Right renal cortex interstitium (tissue), 3 donors: ENCODE measurements around the gene OR4D1. TPM values are rescaled to one million over a fixed set of nuclear protein-coding genes. Genes with fewer than 3 reads are reported as not detected.
"Not testable (repeated sequence)": the region's sequence is repeated elsewhere in the genome, so short reads cannot be mapped to it uniquely, and the experiment has no call there.

ENCODE experiments used
- DNase-seq, 3 donors: peaks; one replicate each; pipeline ENCODE4 v3.0.0-alpha.2; 2013; ENCODE audit warnings: low read depth in 3 of 3, low spot score in 2 of 3
- polyA plus RNA-seq, 3 donors: library from polyadenylated mRNA; unstranded; fragments of 120-200 nt; gene quantifications; one replicate each; pipeline ENCODE4 v1.2.1, GENCODE V29; 2013; ENCODE audit not compliant: insufficient read length in 3 of 3

Gene OR4D1
- not detected for polyA plus RNA-seq

DNA sequence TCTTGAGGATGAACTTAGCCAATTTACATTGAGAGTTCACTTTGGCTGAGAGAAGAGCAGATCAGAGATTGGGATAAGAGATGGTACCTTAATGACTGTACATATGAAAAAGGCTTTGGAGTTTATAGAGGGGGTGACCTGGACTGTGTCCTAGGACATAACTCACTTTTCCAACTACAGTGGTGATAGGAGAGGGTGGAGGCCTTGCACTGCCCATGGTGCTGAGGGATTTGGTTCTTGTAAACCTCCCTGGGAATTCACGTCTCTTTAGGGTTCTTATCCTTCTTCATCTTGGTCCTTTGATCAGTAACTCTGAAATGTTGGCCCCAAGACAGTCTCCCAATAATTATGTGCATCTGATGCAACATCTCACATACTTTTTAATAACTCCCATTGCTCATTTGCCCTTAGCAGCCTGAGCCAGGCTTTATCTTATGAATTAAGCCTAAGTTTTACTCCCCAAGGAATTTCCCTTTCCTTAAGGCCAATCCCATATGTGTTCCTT, at the start of gene OR4D1:
Gene OR4D1, plus strand, starts transcription at position 455 of the 505 bp plus-strand sequence. CDS start 6,770 bp downstream, outside the sequence.
- DNase-seq: no peak

DNA sequence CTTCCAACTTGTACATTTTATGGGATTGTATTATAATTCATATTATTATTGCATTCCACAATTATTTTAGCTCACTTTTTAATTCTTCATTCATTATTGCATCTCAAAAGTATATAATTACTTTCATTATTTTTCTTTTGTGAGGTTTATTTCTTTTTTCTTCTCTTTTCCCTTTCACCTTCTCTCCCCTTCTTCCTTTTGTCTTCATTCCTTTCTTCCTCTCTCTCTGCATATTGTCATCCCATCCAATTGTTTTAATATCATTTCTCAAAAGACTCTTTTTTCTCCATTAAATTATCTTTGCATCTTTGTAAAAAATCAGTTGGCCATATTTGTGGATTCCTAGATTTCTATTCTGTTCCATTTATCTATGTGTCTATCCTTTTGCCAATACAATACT, 47.7 kb upstream of the OR4D1 start:
- DNase-seq: no peak

DNA sequence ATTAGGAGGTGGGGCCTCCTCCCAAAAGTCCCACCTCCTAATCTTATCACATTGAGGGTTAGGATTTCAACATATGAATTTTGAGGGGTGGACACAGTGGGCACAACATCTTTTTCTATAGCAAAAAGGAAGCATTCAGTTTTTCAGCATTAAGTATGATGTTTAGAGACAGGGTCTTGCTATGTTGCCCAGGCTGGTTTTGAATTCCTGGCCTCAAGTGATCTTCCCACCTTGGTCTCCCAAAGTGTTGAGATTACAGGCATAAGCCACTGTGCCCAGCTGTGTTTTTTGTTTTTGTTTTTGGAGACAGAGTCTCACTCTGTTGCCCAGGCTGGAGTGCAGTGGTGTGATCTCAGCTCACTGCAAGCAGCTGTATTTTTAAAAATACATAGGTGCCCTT, 46.3 kb upstream of the OR4D1 start:
- not testable (repeated sequence) for DNase-seq

DNA sequence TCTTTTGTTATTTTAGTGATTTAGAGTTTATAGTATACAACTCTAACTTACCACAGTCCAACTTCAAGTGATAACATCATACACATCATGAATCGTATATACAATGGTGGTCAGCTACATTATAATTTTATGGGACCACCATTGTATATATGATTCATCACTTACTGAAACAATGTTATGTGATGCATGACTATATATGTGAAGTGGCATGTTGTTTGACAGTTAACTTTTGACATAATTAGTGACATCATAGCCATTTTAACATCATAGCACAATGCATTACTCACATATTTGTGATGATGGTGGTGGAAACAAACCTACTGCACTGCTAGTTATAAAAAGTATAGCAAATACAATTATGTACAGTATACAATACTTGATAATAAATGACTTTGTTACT, 43.1 kb upstream of the OR4D1 start:
- DNase-seq: no peak

DNA sequence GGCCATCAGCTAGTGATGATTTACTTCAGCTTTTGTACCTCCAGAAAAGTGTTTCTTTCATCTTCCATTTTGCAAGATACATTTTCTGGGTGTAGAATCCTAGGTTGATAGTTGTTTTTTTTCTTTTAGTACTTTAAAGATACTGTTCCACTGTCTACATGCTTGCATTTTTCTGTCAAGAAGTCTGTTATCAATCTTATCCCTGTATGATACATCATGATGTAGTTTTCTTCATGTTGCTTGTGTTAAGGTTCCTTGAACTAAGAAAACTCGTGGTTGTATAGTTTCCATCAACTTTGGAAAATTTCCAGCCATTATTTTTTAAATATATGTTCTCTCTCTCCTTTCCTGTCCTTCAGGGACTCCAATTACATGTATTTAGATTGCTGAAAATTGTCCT, 40.9 kb upstream of the OR4D1 start:
- DNase-seq: no peak

DNA sequence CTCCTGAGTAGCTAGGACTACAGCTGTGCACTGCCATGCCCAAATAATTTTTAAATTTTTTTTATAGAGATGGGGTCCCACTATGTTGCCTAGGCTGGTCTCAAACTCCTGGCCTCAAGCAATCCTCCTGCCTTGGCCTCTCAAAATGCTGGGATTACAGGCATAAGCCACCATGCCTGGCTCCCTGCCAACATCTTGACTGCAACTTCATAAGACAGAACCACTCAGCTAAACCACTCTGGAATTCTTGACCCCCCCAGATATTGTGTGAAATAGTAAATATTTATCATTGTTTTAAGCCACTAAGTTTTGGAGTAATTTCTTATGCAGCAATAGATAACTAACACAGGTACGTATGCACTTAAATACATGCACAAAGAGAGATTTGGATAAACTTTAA, 39.0 kb upstream of the OR4D1 start:
- DNase-seq: no peak

DNA sequence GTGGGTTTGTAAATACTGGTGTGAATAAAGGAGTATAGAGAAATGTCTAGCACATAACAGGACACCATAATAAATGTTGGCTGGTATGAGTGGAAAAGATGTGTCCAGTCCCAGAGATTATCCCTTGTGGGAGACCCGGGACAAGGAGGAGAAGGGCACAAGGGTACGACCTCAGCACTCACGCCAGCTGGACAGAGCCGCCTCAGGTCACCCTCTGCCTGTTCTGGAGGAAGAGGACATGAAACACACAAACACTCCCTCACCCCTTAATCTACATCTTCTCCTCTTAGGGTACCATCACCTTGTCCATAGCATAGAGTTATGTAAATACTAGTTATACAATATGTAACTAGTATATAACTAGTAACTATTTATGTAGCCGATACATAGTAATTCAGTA, 38.2 kb upstream of the OR4D1 start:
- no peak for DNase-seq

DNA sequence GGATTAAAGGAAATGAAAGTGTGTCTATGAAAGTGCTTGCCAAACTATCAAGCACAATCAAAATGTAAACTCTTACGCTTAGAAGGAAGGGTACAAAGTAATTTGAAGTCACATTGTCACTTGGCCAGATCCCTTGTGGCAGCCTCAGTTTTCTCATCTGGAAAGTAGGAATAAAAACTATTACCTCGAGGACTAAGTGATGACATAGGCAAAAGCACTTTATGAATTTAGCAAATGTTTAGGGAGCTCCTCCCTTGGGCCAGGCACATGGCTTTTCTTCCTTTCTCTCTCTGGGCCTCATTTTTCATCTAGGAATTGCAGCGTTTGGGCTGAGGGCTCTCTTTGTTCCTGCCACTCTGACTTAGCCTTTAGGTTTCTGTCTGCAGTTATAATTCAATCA, 36.5 kb upstream of the OR4D1 start:
- no peak for DNase-seq

DNA sequence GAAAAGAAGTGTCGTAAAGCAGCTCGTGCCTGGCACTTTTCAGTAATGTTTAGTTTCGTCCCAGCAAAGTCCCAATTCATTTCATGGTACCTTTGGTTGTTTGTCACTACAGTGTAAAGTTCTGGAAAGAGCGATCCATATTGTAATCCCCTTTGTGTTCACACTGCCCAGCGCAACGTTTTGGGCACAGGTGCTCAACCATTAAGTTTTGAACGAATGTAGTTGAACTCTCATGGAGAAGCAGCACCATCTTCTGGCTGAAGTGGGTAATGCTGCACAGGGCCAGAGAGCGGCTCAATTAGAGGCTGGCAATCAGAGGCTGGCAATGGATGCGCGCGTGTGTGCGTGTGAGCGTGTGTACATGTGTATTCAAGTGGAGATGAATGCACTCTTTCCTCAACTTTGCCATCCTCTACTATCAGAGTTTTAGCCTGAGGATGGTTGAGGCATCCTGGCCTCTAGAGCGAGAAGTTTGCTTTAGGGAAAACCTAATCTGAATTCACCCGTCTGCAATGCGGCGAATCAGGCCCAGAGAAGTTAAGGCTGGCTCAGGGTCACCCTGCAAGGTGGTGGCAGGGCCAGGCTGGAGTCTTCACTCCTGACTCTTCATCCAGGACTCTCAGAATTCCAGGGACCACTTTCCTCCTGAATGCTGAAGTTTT, 35.1 kb upstream of the OR4D1 start:
- peak; percentile 61 to 62 (median 61) for DNase-seq

DNA sequence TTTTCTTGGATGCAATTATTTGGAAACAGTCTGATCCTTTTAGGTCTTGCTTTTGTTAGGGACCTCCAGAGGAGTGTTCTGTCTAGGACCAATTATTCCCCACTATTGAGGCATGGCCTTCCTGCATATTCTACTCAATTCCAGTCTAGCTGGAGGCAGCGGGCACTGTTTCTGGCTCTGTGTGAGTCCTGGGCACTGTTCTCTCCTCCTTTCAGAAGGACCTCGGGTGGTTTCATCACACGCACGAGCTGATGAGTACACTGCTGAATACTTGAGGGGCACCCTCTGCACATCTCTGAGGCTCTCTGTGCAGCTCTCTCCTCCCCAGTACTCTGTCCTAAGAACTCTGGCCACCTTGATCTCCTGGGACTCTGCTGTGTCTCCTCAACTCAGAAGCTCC, 34.2 kb upstream of the OR4D1 start:
- DNase-seq: no peak

DNA sequence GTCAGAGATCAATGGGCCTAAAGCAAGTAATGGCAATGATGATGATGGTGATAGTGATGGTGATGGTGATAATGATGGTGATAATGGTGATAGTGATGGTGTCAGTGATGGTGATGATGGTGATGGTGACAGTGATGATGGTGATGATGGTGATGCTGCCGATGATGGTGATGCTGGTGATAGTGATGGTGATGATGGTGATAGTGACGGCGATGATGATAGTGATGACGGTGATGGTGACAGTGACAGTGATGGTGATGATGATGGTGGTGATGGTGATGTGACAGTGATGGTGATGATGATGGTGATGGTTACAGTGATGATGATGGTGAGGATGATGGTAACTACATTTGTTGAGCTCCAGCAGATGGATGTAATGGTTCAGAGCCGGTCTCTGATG, 30.8 kb upstream of the OR4D1 start:
- no peak for DNase-seq

DNA sequence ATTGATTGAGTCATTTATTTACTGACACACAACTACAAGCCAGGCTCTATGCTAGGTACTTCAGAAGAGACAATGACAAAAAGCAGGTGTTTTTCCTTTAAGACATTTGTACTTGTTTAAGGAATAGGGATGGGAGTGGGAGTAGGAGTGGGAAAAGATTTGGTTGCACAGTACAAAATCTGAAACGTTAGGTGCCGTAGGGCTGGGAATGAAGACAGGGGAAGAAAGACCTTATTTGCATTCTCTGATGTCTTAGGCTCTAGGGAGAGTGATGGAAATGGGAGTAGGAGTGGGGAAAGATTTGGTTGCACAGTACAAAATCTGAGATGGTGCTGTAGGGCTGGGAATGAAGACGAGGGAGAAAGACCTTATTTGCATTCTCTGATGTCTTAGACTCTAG, 28.7 kb upstream of the OR4D1 start:
- DNase-seq: no peak

DNA sequence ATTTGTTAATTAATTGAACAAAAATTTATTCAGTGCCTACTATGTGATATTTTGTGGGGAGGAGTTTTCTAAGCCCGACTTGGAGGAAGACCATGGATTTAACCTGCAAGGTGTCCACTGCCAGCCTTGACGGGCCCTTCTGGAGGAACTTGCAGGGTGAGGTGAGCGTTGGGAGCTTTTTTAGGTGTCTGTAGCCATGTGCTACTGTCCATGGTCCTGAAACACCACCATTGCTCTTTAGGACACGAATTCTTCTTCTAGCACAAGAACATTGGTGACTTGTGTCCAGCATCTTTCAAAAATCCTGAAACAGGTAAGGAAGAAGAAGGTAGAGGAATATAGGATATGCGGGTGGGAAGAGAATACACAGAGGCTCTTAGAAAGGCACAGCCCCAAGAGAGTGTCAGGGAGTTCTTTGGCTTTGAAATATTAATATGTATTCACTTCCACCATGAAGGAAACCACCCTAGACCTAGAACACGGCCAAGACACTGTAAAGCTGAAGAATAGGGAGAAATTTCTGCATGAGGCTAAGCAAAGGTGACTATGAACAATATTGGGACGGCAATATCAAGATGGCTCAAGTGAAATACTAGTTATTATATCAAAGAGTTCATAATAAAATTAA, 27.9 kb upstream of the OR4D1 start:
- peak; percentile 61 to 79 (median 77) for DNase-seq

DNA sequence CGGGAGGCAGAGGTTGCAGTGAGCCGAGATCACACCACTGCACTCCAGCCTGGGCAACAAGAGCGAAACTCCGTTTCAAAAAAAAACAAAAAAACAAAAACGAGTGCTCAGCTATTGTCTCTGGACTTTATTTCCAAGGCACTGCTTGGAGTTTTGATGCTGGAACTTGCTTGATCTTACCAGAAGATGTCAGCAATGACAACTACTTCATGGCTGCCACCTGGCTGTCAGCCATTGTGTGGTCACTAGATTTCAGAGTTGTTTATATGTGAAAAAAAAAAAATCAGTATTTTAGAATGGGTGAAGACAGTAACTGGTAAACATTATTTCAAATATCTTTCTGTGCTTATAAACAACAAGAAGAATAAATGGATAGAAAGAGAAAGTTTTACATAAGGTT, 26.3 kb upstream of the OR4D1 start:
- no peak for DNase-seq

DNA sequence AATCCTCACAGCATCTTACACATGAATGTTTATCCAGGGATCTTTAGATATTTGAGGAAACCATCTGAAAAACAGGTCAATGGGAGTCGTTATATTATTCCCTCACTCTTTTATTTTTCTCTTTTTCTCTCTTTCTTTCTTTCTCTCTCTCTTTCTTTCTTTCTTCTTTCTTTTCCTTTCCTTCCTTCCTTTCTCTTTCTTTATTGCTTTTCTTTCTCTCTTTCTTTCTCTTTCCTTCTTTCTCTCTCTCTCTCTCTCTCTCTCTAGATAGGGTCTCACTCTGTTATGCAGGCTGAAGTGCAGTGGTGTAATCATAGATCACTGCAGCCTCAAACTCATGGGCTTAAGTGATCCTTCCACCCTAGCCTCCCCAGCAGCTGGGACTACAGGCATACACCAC, 20.3 kb upstream of the OR4D1 start:
- no peak for DNase-seq

DNA sequence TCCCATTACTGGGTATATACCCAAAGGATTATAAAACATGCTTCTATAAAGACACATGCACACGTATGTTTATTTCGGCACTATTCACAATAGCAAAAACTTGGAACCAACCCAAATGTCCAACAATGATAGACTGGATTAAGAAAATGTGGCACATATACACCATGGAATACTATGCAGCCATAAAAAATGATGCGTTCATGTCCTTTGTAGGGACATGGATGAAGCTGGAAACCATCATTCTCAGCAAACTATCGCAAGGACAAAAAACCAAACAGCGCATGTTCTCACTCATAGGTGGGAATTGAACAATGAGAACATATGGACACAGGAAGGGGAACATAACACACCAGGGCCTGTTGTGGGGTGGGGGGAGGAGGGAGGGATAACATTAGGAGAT, 15.5 kb upstream of the OR4D1 start:
- DNase-seq: not testable (repeated sequence)

DNA sequence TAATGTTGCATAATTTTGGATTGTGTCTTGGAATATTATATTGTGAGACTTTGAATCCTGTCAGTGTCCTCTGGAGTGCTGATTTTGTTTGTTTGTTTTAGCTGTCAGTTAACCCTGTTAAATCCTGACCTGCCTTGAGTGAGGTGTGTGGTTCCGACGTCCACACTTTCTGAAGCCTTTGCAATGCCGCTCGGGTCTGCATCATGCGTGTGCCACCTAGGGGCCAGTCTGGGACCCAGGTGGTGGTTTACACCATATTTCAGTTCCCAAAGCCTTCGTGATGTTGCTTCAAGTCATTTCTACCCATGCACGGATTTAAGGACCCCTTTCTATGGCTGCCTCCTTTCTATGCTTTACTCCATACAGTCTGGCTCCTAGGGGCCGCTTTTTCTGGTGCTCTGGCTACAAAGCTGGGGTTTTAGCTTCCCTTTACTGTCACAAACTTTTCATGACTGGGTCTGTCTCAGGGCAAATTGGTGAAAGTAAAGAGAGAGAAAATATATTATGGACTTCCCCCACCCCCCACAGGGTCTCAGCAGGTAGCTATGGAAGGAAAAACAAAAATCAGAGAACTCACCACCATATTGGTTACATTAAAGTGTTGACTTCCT, 11.4 kb upstream of the OR4D1 start:
- DNase-seq: no peak

DNA sequence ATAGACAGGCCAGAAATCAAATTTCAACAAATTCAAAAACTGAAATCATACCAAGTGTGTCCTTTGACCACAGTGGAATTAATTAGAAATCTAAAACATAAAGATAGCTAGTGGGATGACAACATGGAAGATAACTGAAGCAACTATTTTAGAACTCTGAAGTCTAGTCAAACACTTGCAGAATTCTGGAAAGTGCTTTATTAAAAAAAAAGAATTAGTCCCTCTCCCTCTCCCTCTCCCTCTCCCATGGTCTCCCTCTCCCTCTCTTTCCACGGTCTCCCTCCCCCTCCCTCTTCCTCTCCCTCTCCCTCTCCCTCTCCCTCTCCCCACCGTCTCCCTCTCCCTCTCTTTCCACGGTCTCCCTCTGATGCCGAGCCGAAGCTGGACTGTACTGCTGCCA, 6.7 kb upstream of the OR4D1 start:
- no peak for DNase-seq

DNA sequence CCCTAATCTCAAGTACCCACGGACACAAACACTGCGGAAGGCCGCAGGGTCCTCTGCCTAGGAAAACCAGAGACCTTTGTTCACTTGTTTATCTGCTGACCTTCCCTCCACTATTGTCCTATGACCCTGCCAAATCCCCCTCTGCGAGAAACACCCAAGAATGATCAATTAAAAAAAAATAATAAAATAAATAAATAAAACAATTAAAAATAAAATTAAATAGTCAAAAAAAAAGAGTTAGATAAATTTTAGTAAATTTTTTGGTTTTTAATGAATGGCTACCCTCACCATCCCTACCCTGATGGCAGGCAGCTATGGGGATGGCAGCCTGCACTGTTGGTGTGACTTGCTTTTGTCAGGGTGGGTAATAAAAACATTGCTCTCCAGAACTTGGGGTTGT, 4.8 kb upstream of the OR4D1 start:
- DNase-seq: not testable (repeated sequence)

DNA sequence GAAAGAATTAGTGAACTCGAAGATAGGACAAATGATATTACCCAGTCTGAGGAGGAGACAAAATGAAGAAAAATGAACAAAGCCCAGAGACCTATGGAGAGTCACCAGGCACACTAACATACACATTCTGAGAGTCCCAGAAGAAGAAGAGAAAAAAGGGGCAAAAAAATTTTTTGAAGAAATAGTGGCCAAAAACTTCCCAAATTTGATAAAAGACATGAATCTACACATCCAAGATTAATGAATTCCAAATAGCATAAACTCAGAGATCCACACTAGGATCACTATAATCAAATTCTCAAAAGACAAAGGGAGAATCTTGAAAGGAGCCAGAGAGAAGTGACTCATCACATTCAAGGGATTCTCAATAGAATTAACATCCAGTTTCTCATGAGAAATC, 3.4 kb upstream of the OR4D1 start:
- no peak for DNase-seq

DNA sequence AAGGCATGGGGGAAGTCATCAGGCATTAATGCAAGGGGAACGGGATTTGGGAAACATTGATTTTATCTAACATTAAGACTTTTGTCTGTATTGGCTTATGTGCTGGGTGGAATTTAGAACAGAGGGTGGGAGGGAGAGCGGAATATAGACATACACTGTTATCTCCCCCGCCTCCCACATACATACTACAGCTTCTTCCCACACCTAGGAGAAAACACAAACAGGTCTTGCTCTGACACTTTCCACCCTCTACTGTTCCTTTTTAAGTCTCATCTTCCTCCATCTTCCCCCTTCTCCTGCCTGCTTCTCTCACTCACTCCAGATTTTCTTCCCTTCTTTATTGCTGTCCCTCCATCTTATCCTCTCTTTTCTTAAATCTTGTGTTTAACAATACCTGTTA, 425 bp downstream of the OR4D1 start:
- no peak for DNase-seq

DNA sequence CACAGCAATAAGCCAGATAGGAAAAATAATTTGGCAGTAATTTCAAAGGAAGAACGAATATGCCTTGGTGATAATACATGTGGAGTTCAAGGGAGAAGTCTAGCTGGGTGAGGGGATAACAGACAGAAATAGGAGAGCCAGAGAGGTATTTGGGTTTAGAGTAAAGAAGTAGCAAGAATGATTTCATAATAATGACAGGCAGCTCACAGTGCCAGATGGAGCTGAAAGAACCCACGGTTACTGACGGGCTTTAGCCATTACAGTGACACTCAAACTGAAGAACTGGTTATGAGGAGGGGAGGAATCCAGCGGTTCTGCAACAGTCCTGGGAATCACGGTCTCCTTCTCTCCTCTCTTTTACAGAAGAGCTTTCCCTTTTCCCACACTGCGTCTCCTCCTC, 2.2 kb downstream of the OR4D1 start:
- DNase-seq: no peak
